DND-41 (cell line): ENCODE data around the gene AMPD3.

Experiments used
- EZH2 ChIP-seq: IDR thresholded peaks from 3 replicates; pipeline ENCODE4 v1.6.1; 2012; ENCODE audit warnings: borderline replicate concordance, low read depth, mild to moderate bottlenecking, moderate library complexity, low read length, inconsistent platforms; ENCODE audit not compliant: severe bottlenecking
- TF ChIP-seq, protein P1 (sequence below): IDR thresholded peaks from 2 replicates; pipeline ENCODE4 v1.5.1; 2012; ENCODE audit warnings: borderline replicate concordance, low read length, moderate library complexity, mild to moderate bottlenecking; ENCODE audit not compliant: poor library complexity, severe bottlenecking; ENCODE audit errors: extremely low read depth

DNA sequence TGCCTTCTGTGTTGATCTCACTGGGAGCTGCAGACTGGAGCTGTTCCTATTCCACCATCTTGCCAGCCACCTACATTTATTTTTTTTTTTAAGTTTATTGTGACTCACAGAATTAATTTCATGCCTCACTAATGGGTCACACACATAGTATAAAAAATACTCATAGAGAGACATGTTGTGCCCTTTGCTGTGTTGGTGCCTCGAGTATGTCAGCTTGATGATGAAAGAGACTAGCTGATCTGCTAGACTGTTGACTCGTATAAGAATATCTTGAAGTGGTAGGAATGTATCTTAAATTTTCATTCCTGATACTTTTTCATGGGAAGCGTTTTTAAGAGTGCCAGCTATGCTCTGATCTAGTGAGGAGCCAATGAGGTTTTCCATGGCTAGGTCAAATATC, 28.6 kb upstream of the AMPD3 start:
- no peak for TF ChIP-seq EZH2
- TF ChIP-seq, protein P1, sequence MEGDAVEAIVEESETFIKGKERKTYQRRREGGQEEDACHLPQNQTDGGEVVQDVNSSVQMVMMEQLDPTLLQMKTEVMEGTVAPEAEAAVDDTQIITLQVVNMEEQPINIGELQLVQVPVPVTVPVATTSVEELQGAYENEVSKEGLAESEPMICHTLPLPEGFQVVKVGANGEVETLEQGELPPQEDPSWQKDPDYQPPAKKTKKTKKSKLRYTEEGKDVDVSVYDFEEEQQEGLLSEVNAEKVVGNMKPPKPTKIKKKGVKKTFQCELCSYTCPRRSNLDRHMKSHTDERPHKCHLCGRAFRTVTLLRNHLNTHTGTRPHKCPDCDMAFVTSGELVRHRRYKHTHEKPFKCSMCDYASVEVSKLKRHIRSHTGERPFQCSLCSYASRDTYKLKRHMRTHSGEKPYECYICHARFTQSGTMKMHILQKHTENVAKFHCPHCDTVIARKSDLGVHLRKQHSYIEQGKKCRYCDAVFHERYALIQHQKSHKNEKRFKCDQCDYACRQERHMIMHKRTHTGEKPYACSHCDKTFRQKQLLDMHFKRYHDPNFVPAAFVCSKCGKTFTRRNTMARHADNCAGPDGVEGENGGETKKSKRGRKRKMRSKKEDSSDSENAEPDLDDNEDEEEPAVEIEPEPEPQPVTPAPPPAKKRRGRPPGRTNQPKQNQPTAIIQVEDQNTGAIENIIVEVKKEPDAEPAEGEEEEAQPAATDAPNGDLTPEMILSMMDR: no peak
